SJCRH30 (cell line): ENCODE measurements around the gene CLASP1. TPM values are rescaled to one million over a fixed set of nuclear protein-coding genes. Genes with fewer than 3 reads are reported as not detected.
"Not testable (repeated sequence)": the region's sequence is repeated elsewhere in the genome, so short reads cannot be mapped to it uniquely, and the experiment has no call there.

Experiments used
- DNase-seq, 2 experiments: peaks; one replicate each; pipeline ENCODE4 v3.0.0-alpha.2; 2015 to 2020
- H3K27ac ChIP-seq: fragments of 250-450 bp; sonication (Bioruptor Pico); 2 replicates; pipeline ENCODE4 v1.5.1; 2020; ENCODE audit warnings: mild to moderate bottlenecking, moderate library complexity
- H3K27me3 ChIP-seq: fragments of 250-450 bp; sonication (Bioruptor Pico); 2 replicates; pipeline ENCODE4 v1.5.1; 2020; ENCODE audit warnings: mild to moderate bottlenecking, moderate library complexity
- H3K36me3 ChIP-seq: fragments of 250-450 bp; sonication (Bioruptor Pico); 2 replicates; pipeline ENCODE4 v1.5.1; 2020; ENCODE audit warnings: mild to moderate bottlenecking, moderate library complexity
- H3K4me1 ChIP-seq: fragments of 250-450 bp; sonication (Bioruptor Pico); 2 replicates; pipeline ENCODE4 v1.5.1; 2020; ENCODE audit warnings: mild to moderate bottlenecking, moderate library complexity
- H3K4me3 ChIP-seq: fragments of 250-450 bp; sonication (Bioruptor Pico); 2 replicates; pipeline ENCODE4 v1.5.1; 2020; ENCODE audit warnings: mild to moderate bottlenecking, moderate library complexity
- H3K9me3 ChIP-seq: fragments of 250-450 bp; sonication (Bioruptor Pico); replicated peaks from 2 replicates; pipeline ENCODE4 v1.5.1; 2020; ENCODE audit warnings: mild to moderate bottlenecking, moderate library complexity
- total RNA-seq: library from RNA; depleted of rRNA; stranded (reverse); fragments of >200 nt; shearing (Covaris generic); gene quantifications from 2 replicates; pipeline ENCODE4 v1.2.3, GENCODE V29; 2014

Gene CLASP1
- total RNA-seq, 1 experiment from 2014 or later: 53.8 TPM

GRCh38 chr2:121617042-121617599, 32.1 kb downstream of the CLASP1 start:
- H3K36me3 ChIP-seq: 0 out of 2 replicates have a peak, but pooled peaks cover 3% of the 10 kb centered on the region
- H3K4me1 ChIP-seq: no peaks in the 10 kb centered on the region
- no peak overlapping the region for H3K27ac ChIP-seq
- H3K4me3 ChIP-seq: no peak overlapping the region
- no peak for DNase-seq
- no peaks in the 10 kb centered on the region for H3K9me3 ChIP-seq
- no peaks in the 10 kb centered on the region for H3K27me3 ChIP-seq

DNA sequence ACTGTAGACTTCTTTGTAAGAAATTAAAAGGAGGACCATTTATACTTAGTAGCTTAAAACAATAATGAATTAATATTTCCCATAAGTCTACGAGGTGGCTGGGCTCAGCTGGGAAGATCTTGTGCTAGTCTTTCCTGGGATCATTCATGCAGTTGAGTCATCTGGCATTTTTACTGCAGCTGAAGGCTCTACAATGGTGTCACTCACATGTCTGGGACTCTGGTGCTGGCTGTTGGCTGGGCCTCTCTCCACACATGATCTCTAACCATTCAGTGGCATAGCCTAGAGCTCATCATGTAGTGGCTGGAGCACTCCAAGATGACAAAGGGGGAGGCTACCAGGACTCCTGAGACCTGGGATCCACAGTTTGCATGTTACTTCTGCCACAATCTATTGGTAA, 35.5 kb downstream of the CLASP1 start:
- no peak overlapping the region for H3K4me3 ChIP-seq
- H3K36me3 ChIP-seq: 0 out of 2 replicates have a peak, but pooled peaks cover 3% of the 10 kb centered on the region
- no peaks in the 10 kb centered on the region for H3K4me1 ChIP-seq
- H3K9me3 ChIP-seq: no peaks in the 10 kb centered on the region
- no peak for DNase-seq
- H3K27me3 ChIP-seq: no peaks in the 10 kb centered on the region
- H3K27ac ChIP-seq: no peak overlapping the region

DNA sequence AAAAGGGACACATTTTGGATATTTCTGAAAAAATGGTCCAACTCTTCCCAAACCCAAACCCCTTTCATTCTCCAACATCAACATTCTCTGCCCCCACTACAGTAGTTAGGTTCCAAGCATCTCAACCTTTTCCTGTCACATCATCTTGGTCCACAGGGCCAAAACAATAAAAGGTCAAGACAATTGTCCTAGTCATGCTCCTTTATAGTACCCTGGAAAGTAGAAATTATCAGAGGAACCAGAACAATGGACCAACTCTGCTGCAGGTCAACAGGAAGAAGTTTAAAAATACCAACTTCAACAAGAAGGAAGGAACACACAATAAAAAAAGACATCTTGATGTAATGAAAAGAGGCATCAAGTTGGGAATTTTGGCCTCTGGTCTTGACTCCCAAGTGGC, 36.1 kb downstream of the CLASP1 start:
- H3K4me1 ChIP-seq: no peaks in the 10 kb centered on the region
- H3K9me3 ChIP-seq: no peaks in the 10 kb centered on the region
- H3K36me3 ChIP-seq: 0 out of 2 replicates have a peak, but pooled peaks cover 3% of the 10 kb centered on the region
- no peak for DNase-seq
- H3K27me3 ChIP-seq: no peaks in the 10 kb centered on the region
- no peak overlapping the region for H3K27ac ChIP-seq
- no peak overlapping the region for H3K4me3 ChIP-seq

GRCh38 chr2:121611730-121612705, 37.2 kb downstream of the CLASP1 start:
- Histone ChIP-seq H3K36me3 (0 out of 2 replicates have a peak, but pooled peaks cover 3% of the 10 kb centered on the region), H3K27me3 (no peaks in the 10 kb centered on the region), H3K4me1 (no peaks in the 10 kb centered on the region), H3K4me3 (no peak overlapping the region), H3K27ac (no peak overlapping the region), H3K9me3 (no peaks in the 10 kb centered on the region)
- DNase-seq: no peak

DNA sequence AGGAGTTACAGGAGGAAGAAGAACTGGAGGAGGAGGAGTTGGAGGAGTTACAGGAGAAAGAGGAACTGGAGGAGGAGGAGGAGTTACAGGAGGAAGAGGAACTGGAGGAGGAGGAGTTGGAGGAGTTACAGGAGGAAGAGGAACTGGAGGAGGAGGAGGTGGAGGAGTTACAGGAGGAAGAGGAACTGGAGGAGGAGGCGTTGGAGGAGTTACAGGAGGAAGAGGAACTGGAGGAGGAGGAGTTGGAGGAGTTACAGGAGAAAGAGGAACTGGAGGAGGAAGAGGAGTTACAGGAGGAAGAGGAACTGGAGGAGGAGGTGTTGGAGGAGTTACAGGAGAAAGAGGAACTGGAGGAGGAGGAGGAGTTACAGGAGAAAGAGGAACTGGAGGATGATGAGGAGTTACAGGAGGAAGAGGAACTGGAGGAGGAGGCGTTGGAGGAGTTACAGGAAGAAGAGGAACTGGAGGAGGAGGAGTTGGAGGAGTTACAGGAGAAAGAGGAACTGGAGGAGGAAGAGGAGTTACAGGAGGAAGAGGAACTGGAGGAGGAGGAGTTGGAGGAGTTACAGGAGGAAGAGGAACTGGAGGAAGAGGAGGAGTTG, 38.1 kb downstream of the CLASP1 start:
- H3K4me1 ChIP-seq, H3K4me3 ChIP-seq, H3K36me3 ChIP-seq, DNase-seq, H3K27me3 ChIP-seq, H3K9me3 ChIP-seq, H3K27ac ChIP-seq: not testable (repeated sequence)

DNA sequence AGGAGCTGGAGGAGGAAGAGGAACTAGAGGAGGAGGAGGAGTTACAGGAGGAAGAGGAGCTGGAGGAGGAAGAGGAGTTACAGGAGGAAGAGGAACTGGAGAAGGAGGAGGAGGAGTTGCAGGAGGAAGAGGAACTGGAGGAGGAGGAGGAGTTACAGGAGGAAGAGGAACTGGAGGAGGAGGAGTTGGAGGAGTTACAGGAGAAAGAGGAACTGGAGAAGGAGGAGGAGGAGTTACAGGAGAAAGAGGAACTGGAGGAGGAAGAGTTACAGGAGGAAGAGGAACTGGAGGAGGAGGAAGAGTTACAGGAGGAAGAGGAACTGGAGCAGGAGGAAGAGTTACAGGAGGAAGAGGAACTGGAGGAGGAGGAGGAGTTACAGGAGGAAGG, 38.8 kb downstream of the CLASP1 start:
- not testable (repeated sequence) for H3K27ac ChIP-seq, H3K9me3 ChIP-seq, H3K27me3 ChIP-seq, H3K4me3 ChIP-seq, H3K36me3 ChIP-seq, H3K4me1 ChIP-seq, DNase-seq

DNA sequence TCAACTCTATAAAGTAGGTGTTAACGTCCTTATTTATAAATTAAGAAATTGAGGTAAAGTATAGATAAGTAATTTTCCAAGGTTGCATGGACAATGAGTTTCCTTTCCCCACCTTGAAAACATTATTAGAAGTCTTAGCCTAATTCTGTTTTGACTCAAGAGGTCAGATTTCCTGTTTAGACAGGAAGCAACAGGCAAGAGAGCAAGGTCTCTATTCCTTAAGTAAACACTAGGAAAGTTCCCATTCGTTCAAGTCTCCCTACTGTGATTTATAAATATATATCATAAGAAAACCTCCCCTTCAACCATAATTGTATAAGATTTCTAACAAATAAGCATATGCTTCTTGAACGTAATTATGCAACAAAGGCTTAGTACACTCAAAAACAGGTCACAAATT, 40.3 kb downstream of the CLASP1 start:
- Histone ChIP-seq H3K9me3 (no peaks in the 10 kb centered on the region), H3K36me3 (peaks cover 6% of the 10 kb centered on the region; the same call in 1 of the 2 replicates), H3K4me1 (no peaks in the 10 kb centered on the region), H3K27me3 (no peaks in the 10 kb centered on the region), H3K4me3 (no peak overlapping the region), H3K27ac (no peak overlapping the region)
- no peak for DNase-seq

- no peak overlapping the region for H3K4me3 ChIP-seq
- no peaks in the 10 kb centered on the region for H3K9me3 ChIP-seq
- no peak overlapping the region for H3K27ac ChIP-seq
- no peaks in the 10 kb centered on the region for H3K4me1 ChIP-seq
- no peak for DNase-seq
- peaks cover 6% of the 10 kb centered on the region; the same call in 1 of the 2 replicates for H3K36me3 ChIP-seq
- H3K27me3 ChIP-seq: no peaks in the 10 kb centered on the region
These were observed 40.9 kb downstream of the CLASP1 start for GRCh38 chr2:121608367-121608766.

DNA sequence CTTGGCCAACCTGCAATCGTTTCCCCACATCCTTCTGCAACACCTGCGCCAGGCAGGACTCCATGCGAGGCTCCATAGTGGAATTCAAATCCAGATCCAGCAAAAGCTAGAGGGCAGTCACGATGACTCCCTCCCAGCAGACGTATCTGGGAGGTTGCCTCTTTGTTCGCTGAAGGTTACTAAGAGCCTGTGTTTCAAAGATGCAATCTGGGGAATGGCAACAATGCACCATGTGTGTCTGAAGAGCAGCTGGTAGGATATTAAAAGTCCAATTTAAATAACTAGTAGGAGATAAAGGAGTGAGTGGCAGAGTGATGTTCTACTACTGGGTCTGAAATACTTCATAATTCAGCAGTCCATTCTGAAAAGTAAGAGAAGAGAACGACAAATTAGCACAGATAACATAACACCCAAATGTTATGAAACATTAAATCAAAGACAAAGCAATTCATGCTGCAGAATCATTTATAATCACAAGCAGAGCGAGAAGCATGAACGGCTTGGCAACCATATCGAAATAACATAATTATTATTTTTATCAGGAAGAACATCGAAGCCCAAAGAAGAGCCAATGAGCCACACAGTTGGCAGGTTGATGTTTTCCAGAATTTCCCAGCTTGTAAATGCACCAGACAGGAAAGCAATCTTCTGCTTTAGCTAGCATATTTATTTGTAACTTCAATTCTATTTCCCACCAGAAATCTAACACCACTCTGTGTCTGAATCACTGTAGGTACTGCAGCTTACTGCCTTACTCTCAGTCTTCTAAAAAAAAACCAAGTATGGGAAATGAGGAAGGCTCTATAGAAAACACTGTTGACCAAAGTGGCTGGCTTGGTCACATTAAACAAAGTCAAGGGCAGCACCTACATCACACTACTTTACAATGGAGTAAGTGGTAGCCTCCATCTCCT, 43.2 kb downstream of the CLASP1 start:
- H3K4me1 ChIP-seq: no peaks in the 10 kb centered on the region
- no peak overlapping the region for H3K27ac ChIP-seq
- H3K4me3 ChIP-seq: no peak overlapping the region
- no peaks in the 10 kb centered on the region for H3K9me3 ChIP-seq
- H3K36me3 ChIP-seq: peaks cover 6% of the 10 kb centered on the region; the same call in 1 of the 2 replicates
- H3K27me3 ChIP-seq: no peaks in the 10 kb centered on the region
- no peak for DNase-seq

DNA sequence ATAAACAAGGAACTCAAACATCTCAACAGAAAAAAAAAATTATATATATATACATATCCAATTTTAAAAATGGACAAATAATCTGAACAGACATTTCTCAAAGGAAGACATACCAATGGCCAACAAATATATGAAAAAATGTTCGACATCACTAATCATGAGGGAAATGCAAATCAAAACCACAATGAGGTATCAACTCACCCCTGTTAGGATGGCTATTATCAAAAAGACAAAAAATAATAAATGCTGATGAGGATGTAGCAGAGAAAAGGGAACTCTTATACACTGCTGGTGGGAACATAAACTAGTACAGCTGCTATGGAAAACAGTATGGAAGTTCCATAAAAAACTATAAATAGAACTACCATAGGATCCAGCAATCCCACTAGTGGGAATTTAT, 46.1 kb downstream of the CLASP1 start:
- H3K4me1 ChIP-seq: no peaks in the 10 kb centered on the region

DNA sequence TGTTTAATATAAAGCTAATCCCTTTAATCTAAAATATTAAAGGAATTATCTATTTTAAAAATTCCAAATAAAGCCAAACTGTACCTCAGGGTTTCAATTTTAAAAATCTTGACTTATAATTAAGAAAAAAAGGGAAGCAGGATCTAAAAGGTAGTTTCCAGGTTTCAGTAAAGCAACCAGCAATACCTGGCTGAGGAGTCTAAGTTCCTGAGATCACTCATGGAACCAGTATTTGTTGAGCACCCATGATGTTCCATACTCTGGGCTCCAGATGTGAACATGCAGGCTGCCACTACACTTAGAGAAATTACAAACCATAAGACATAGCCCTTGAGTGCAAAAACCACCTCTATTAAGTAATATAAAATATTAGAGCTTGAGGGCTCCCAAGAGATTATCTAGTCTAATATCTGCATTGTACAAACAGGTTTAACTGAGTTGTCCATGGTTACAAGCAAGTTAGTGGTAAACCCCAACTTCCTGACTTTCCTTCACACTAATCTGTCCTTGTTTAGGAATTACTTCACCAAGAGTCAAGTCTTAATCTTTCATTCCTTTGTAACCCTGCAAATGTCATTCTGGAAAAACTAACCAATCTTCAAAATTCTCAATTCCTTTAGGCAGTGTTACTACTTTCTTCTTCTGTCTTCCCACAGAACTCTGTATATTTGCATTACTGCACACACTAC, 49.2 kb downstream of the CLASP1 start:
- Histone ChIP-seq H3K27ac (no peak overlapping the region), H3K36me3 (peaks cover 2% of the 10 kb centered on the region; the same call in 1 of the 2 replicates), H3K9me3 (no peaks in the 10 kb centered on the region), H3K4me3 (no peak overlapping the region), H3K4me1 (peaks cover 14% of the 10 kb centered on the region), H3K27me3 (no peaks in the 10 kb centered on the region)
- no peak for DNase-seq

More for the DNA sequence above, 46.1 kb downstream of the CLASP1 start:
- no peak overlapping the region for H3K27ac ChIP-seq
- no peak overlapping the region for H3K4me3 ChIP-seq
- no peaks in the 10 kb centered on the region for H3K9me3 ChIP-seq
- no peaks in the 10 kb centered on the region for H3K27me3 ChIP-seq
- DNase-seq: no peak
- peaks cover 6% of the 10 kb centered on the region; the same call in 1 of the 2 replicates for H3K36me3 ChIP-seq

DNA sequence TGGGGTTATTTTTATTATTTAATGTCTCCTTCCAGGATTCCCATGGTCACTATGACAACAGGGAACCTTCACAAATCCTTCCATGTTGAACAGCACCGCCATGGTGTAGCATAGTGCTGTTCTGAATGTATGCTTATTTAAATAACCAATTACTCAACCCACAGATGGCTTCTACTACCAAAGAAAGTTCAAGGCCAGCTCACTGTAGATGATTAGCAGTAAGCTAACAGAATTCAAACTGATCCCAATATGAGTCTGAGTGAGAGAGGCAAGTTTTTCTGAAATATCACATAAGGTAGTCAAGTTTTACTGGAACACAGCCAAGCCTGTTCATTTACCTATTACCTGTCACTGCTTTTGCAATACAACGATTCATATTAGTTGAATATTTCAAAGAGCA, 51.2 kb downstream of the CLASP1 start:
- Histone ChIP-seq H3K9me3 (no peaks in the 10 kb centered on the region), H3K27ac (no peak overlapping the region), H3K36me3 (no peaks in the 10 kb centered on the region), H3K27me3 (no peaks in the 10 kb centered on the region), H3K4me1 (peaks cover 16% of the 10 kb centered on the region), H3K4me3 (no peak overlapping the region)
- no peak for DNase-seq

DNA sequence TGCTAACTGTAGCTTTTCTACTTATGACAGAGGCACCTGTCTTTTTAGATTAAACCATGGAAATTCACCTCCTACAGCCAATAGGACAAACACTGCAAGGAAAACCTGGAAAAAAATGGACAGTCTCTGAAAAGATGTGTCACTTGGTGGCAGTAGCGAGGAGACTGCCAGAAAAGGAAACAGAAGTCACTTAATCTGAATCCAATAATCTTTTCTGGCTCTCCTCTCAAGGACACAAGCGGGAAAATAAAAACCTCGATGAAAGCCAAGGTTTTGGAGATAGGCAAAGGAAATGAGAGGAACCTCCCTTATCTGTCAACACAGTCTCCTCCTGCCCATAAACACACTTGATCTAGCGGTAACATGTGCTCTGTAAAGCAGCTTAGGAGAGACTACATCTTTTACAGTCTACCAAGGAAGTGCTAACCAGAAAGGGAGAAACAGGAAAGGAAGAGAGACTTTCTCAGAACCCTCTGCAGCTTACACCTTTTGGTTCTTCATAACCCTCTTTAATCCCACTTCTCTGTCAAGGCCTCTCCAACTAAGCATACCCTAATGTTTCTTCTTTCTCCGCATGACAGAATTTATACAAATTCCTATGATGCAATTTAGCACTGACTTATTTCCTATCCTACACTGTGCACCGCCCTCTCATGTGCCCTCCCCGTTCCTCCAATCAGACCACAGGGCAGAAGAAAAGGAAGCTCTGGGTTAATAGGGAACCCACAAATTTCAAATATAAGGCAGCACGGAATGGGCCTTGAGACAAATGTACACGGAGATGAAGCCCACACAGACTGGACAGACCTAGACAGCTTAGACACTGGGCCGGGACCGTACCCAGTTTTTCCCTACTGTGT, 52.8 kb downstream of the CLASP1 start:
- DNase-seq: peak; percentile 31 to 75
- peak overlapping the region; percentile 26; the same call in 1 of the 2 replicates for H3K27ac ChIP-seq
- peaks cover 16% of the 10 kb centered on the region for H3K4me1 ChIP-seq
- H3K4me3 ChIP-seq: peak overlapping the region; percentile 25
- no peaks in the 10 kb centered on the region for H3K36me3 ChIP-seq
- H3K9me3 ChIP-seq: no peaks in the 10 kb centered on the region
- H3K27me3 ChIP-seq: no peaks in the 10 kb centered on the region
